GM12865 (cell line): ENCODE results near the gene PCDHGA3.
"Not testable (repeated sequence)": the region's sequence is repeated elsewhere in the genome, so short reads cannot be mapped to it uniquely, and the experiment has no call there.

Experiments
- DNase-seq: peaks from one replicate; pipeline ENCODE4 v3.0.0; 2010; ENCODE audit warnings: low read depth
- H3K4me3 ChIP-seq: 2 replicates; pipeline ENCODE4 v1.5.1; 2011; ENCODE audit warnings: mild to moderate bottlenecking, low read depth, low read length, control low read depth
- CTCF ChIP-seq: IDR thresholded peaks from 2 replicates; pipeline ENCODE4 v1.5.1; 2011; ENCODE audit warnings: low read length, control low read depth, low read depth, inconsistent platforms; ENCODE audit not compliant: insufficient read depth; ENCODE audit errors: missing control alignments

The PCDHGA3 gene

GRCh38 chr5:141338538-141339306 is 4.9 kb upstream of the PCDHGA3 start, which contains the start of gene PCDHGA2:
TSS of gene PCDHGA2 (plus strand) at chr5:141338760.
- no peak within 1 kb of the TSS for H3K4me3 ChIP-seq
- peak; percentile 23 for TF ChIP-seq CTCF
- peak; percentile 53 for DNase-seq

GRCh38 chr5:141340781-141341354 is 2.8 kb upstream of the PCDHGA3 start:
- H3K4me3 ChIP-seq = not testable (repeated sequence)

GRCh38 chr5:141342773-141343172 is 856 bp upstream of the PCDHGA3 start:
- no peak for TF ChIP-seq CTCF
- H3K4me3 ChIP-seq = no peak overlapping the region
- DNase-seq = no peak

More at GRCh38 chr5:141340781-141341354, 2.8 kb upstream of the PCDHGA3 start:
- not testable (repeated sequence) for DNase-seq

- TF ChIP-seq CTCF = no peak
- H3K4me3 ChIP-seq = no peak overlapping the region
- DNase-seq = no peak
Observed at GRCh38 chr5:141343953-141344463, 379 bp downstream of the PCDHGA3 start.

- DNase-seq = no peak
- no peak overlapping the region for H3K4me3 ChIP-seq
- TF ChIP-seq CTCF = no peak
Observed at GRCh38 chr5:141345327-141345726, 1.7 kb downstream of the PCDHGA3 start.

- H3K4me3 ChIP-seq, DNase-seq: not testable (repeated sequence)
Observed at GRCh38 chr5:141346017-141346416, 2.4 kb downstream of the PCDHGA3 start.

- peak; percentile 55 for TF ChIP-seq CTCF
- peak; percentile 73 for DNase-seq
- peak within 1 kb of the TSS; percentile 21 for H3K4me3 ChIP-seq
Observed at GRCh38 chr5:141349917-141350619, 6.4 kb downstream of the PCDHGA3 start, which contains the start of gene PCDHGB1. TSS of gene PCDHGB1 (plus strand) at chr5:141350099. CDS start at chr5:141350261, 162 bp downstream.

GRCh38 chr5:141351591-141351990 is 8.0 kb downstream of the PCDHGA3 start:
- H3K4me3 ChIP-seq = no peak overlapping the region
- DNase-seq = no peak
- TF ChIP-seq CTCF = no peak
